Activated CD8-positive, alpha-beta memory T cell treated with anti-CD3 and anti-CD28 coated beads for 48 hours (primary cell): Measurements from ENCODE around the gene RNF25.

Experiments used
- DNase-seq, 3 experiments: peaks; one replicate each; pipeline ENCODE4 v3.0.0-alpha.2; 2020; ENCODE audit warnings: low read depth in 2 of 3, low spot score in 2 of 3

Gene RNF25

GRCh38 chr2:218680061-218680460 is 8.3 kb upstream of the RNF25 start:
- no peak for DNase-seq

- no peak for DNase-seq
These were observed 7.3 kb upstream of the RNF25 start for GRCh38 chr2:218679119-218679518.

GRCh38 chr2:218671097-218671653 is 627 bp downstream of the RNF25 start:
- DNase-seq, result no peak

GRCh38 chr2:218664653-218665052 is 7.1 kb downstream of the RNF25 start:
- no peak for DNase-seq

GRCh38 chr2:218663901-218664300 is 7.9 kb downstream of the RNF25 start:
- no peak for DNase-seq

- no peak for DNase-seq
These were observed 9.0 kb downstream of the RNF25 start for GRCh38 chr2:218662827-218663226.

GRCh38 chr2:218662377-218662776 is 9.4 kb downstream of the RNF25 start:
- DNase-seq, result no peak

- DNase-seq, result no peak
These were observed 11.8 kb downstream of the RNF25 start for GRCh38 chr2:218659988-218660358.

GRCh38 chr2:218659258-218659987 is 12.4 kb downstream of the RNF25 start, which contains the start of the genes BCS1L and ZNF142:
Gene BCS1L, plus strand, starts transcription at chr2:218659683. Its CDS starts 1,305 bp downstream, at chr2:218660988.
Gene ZNF142, minus strand, starts transcription at chr2:218659623. Its CDS starts 3,194 bp downstream, at chr2:218656429.
- peak; percentile 85 to 92 (median 90) for DNase-seq

- peak; percentile 23 to 37 (median 24) for DNase-seq
These were observed 13.0 kb downstream of the RNF25 start for GRCh38 chr2:218658671-218659257.

- DNase-seq, result no peak
These were observed 16.1 kb downstream of the RNF25 start for GRCh38 chr2:218655751-218656150.

GRCh38 chr2:218648787-218649100 is 23.1 kb downstream of the RNF25 start:
- DNase-seq, result no peak

- no peak for DNase-seq
These were observed 23.6 kb downstream of the RNF25 start for GRCh38 chr2:218648088-218648786.

GRCh38 chr2:218645126-218645525 is 26.7 kb downstream of the RNF25 start:
- no peak for DNase-seq

- no peak for DNase-seq
These were observed 27.1 kb downstream of the RNF25 start for GRCh38 chr2:218644721-218645120.

GRCh38 chr2:218643751-218644310 is 28.0 kb downstream of the RNF25 start:
- no peak for DNase-seq

- DNase-seq, result no peak
These were observed 29.0 kb downstream of the RNF25 start for GRCh38 chr2:218642786-218643185.

- no peak for DNase-seq
These were observed 29.6 kb downstream of the RNF25 start for GRCh38 chr2:218642121-218642656.

GRCh38 chr2:218638372-218638771 is 33.4 kb downstream of the RNF25 start:
- DNase-seq, result no peak

- DNase-seq, result no peak
These were observed 36.1 kb downstream of the RNF25 start for GRCh38 chr2:218635719-218636118.

GRCh38 chr2:218631837-218632236 is 40.0 kb downstream of the RNF25 start:
- DNase-seq, result no peak
